ENCODE measurements around the gene TEKT5.

The TEKT5 gene

DNA sequence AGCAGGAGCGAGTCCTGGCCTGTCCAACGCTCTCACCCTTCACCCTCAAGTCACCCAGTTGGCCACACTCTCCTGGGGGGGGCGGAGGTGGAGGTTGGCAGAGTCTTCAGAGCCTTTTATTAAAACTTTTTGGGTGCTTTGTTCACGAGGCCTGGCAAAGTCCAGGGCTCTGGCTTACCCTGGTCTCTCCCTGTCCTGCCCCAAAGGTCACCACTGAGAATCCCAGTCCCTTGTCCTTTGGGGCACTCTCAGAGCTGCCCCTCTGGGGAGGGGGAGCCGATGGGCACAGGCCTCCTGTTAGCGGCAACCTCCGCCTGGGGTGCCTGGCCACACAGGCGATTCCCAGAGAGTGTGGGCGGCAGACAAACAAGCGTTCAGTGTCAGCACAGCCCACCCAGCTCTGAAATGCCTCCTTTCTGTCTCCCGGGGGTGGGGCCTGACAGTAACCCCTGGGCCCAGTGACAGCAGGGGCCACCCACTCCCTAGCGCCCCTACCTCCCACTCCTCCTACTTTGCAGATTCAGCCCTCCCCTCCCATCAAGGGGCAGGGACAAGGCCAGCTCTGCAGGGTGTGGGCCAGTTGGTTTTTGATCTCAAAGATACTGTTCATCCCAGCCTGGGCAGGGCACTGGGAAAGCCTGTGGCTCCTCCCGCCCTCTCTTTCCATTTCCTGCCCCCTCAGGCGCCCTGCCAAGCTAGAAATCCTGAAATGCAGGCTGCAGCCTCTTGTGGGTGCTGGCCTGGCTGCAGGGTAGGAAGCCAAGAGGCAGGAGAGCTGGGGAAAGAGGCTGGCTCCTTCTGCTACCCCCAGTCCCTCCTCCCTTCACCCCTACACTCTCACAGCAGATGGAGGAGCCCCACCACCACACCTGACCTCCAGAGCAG is 77.7 kb downstream of the TEKT5 start:
- Histone ChIP-seq H3F3A (ENCODE audit: low read depth) (no peaks in the 10 kb centered on the region), H3K4me2 (ENCODE audit: low read depth, low read length, poor library complexity, severe bottlenecking) (no peak overlapping the region), H3K9me3 (ENCODE audit: insufficient read depth, low read depth, low read length) (no peaks in the 10 kb centered on the region), H3K27me3 (ENCODE audit: insufficient read depth, low read length, poor library complexity, severe bottlenecking) (no peaks in the 10 kb centered on the region), H3K4me3 (ENCODE audit: low read length, poor library complexity, severe bottlenecking) (no peak overlapping the region), H3K79me2 (ENCODE audit: insufficient read depth, low read length) (no peaks in the 10 kb centered on the region), H2AFZ (ENCODE audit: low read length) (no peak overlapping the region), H3K9ac (ENCODE audit: low read depth, low read length, poor library complexity, severe bottlenecking) (no peak overlapping the region), H3K4me1 (ENCODE audit: insufficient read depth, low read length, poor library complexity, severe bottlenecking) (no peaks in the 10 kb centered on the region), H3K9me2 (replicated peaks; ENCODE audit: low read depth, low read length) (no peaks in the 10 kb centered on the region), H4K20me1 (ENCODE audit: insufficient read depth, low read length, poor library complexity, severe bottlenecking) (no peaks in the 10 kb centered on the region), H3K36me3 (ENCODE audit: insufficient read depth, low read length) (no peaks in the 10 kb centered on the region)
- TF ChIP-seq, protein P1, sequence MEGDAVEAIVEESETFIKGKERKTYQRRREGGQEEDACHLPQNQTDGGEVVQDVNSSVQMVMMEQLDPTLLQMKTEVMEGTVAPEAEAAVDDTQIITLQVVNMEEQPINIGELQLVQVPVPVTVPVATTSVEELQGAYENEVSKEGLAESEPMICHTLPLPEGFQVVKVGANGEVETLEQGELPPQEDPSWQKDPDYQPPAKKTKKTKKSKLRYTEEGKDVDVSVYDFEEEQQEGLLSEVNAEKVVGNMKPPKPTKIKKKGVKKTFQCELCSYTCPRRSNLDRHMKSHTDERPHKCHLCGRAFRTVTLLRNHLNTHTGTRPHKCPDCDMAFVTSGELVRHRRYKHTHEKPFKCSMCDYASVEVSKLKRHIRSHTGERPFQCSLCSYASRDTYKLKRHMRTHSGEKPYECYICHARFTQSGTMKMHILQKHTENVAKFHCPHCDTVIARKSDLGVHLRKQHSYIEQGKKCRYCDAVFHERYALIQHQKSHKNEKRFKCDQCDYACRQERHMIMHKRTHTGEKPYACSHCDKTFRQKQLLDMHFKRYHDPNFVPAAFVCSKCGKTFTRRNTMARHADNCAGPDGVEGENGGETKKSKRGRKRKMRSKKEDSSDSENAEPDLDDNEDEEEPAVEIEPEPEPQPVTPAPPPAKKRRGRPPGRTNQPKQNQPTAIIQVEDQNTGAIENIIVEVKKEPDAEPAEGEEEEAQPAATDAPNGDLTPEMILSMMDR (conservative IDR thresholded peaks at IDR 0.05; ENCODE audit: low read length), result no peak
- TF ChIP-seq EZH2phosphoT487 (IDR thresholded peaks at IDR 0.05; ENCODE audit: borderline replicate concordance), result no peak

DNA sequence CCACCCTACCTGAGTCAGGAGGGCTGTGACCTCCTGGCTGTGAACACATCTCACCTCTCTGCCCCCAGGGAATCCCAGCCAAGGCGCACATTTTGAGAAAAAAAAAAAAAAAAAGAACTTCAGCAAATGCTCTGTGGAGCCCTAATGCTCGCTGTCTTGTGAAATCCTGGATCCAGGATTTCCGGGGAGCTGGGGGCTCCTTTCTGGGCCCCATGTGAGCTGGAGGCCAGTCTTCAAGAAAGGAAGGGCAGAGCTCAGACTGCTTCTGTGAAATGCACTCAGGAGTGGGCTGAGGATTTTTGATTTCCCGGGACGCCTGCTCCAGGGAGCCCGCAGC is 78.3 kb downstream of the TEKT5 start:
- H3K79me2 ChIP-seq (ENCODE audit: insufficient read depth, low read length), result no peaks in the 10 kb centered on the region
- no peaks in the 10 kb centered on the region for H3K27me3 ChIP-seq (ENCODE audit: insufficient read depth, low read length, poor library complexity, severe bottlenecking)
- H3K4me2 ChIP-seq (ENCODE audit: low read depth, low read length, poor library complexity, severe bottlenecking), result no peak overlapping the region
- H3K4me3 ChIP-seq (ENCODE audit: low read length, poor library complexity, severe bottlenecking), result no peak overlapping the region
- no peaks in the 10 kb centered on the region for H4K20me1 ChIP-seq (ENCODE audit: insufficient read depth, low read length, poor library complexity, severe bottlenecking)
- no peaks in the 10 kb centered on the region for H3K36me3 ChIP-seq (ENCODE audit: insufficient read depth, low read length)
- H2AFZ ChIP-seq (ENCODE audit: low read length), result no peak overlapping the region
- no peak overlapping the region for H3K9ac ChIP-seq (ENCODE audit: low read depth, low read length, poor library complexity, severe bottlenecking)
- no peaks in the 10 kb centered on the region for H3K9me2 ChIP-seq (replicated peaks; ENCODE audit: low read depth, low read length)
- H3K9me3 ChIP-seq (ENCODE audit: insufficient read depth, low read depth, low read length), result no peaks in the 10 kb centered on the region
- H3F3A ChIP-seq (ENCODE audit: low read depth), result no peaks in the 10 kb centered on the region
- TF ChIP-seq, protein P1 (conservative IDR thresholded peaks at IDR 0.05; ENCODE audit: low read length), result no peak
- TF ChIP-seq EZH2phosphoT487 (IDR thresholded peaks at IDR 0.05; ENCODE audit: borderline replicate concordance), result no peak
- no peaks in the 10 kb centered on the region for H3K4me1 ChIP-seq (ENCODE audit: insufficient read depth, low read length, poor library complexity, severe bottlenecking)

DNA sequence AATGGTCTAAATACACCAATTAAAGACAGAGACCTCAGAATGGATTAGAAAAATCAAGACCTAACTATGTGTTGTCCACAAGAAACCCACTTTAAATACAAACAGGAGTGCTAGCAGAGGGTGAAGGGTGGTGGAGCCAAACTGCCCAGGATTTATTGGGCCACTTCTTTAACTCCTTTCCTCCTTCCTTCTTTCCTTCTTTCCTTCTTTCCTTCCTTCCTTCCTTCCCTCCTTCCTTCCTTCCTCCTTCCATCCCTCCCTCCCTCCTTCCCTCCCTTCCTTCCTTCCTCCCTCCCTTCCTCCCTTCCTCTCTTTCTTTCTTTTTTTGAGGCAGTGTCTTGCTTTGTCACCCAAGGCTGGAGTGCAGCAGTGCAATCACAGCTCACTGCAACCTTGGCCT is 80.0 kb downstream of the TEKT5 start:
- no peaks in the 10 kb centered on the region for H3F3A ChIP-seq (ENCODE audit: low read depth)
- no peak overlapping the region for H3K4me2 ChIP-seq (ENCODE audit: low read depth, low read length, poor library complexity, severe bottlenecking)
- H3K4me3 ChIP-seq (ENCODE audit: low read length, poor library complexity, severe bottlenecking), result no peak overlapping the region
- H3K4me1 ChIP-seq (ENCODE audit: insufficient read depth, low read length, poor library complexity, severe bottlenecking), result no peaks in the 10 kb centered on the region
- H3K9me2 ChIP-seq (replicated peaks; ENCODE audit: low read depth, low read length), result no peaks in the 10 kb centered on the region
- no peaks in the 10 kb centered on the region for H4K20me1 ChIP-seq (ENCODE audit: insufficient read depth, low read length, poor library complexity, severe bottlenecking)
- H3K79me2 ChIP-seq (ENCODE audit: insufficient read depth, low read length), result no peaks in the 10 kb centered on the region
- no peak for TF ChIP-seq EZH2phosphoT487 (IDR thresholded peaks at IDR 0.05; ENCODE audit: borderline replicate concordance)
- TF ChIP-seq, protein P1 (conservative IDR thresholded peaks at IDR 0.05; ENCODE audit: low read length), result no peak
- no peaks in the 10 kb centered on the region for H3K9me3 ChIP-seq (ENCODE audit: insufficient read depth, low read depth, low read length)
- no peaks in the 10 kb centered on the region for H3K36me3 ChIP-seq (ENCODE audit: insufficient read depth, low read length)
- H3K27me3 ChIP-seq (ENCODE audit: insufficient read depth, low read length, poor library complexity, severe bottlenecking), result no peaks in the 10 kb centered on the region
- no peak overlapping the region for H2AFZ ChIP-seq (ENCODE audit: low read length)
- H3K9ac ChIP-seq (ENCODE audit: low read depth, low read length, poor library complexity, severe bottlenecking), result no peak overlapping the region
